Midbrain (tissue), 1 donor: ENCODE data around the gene CLEC11A.
A peak's percentile ranks its signal among the peaks of the same experiment; 100 is the strongest.
"Not testable (repeated sequence)": the region's sequence is repeated elsewhere in the genome, so short reads cannot be mapped to it uniquely, and the experiment has no call there.

ENCODE experiments used
- DNase-seq: peaks from one replicate; lab custom pipeline; 2025; lab: John Stamatoyannopoulos, UW

The CLEC11A gene

DNA sequence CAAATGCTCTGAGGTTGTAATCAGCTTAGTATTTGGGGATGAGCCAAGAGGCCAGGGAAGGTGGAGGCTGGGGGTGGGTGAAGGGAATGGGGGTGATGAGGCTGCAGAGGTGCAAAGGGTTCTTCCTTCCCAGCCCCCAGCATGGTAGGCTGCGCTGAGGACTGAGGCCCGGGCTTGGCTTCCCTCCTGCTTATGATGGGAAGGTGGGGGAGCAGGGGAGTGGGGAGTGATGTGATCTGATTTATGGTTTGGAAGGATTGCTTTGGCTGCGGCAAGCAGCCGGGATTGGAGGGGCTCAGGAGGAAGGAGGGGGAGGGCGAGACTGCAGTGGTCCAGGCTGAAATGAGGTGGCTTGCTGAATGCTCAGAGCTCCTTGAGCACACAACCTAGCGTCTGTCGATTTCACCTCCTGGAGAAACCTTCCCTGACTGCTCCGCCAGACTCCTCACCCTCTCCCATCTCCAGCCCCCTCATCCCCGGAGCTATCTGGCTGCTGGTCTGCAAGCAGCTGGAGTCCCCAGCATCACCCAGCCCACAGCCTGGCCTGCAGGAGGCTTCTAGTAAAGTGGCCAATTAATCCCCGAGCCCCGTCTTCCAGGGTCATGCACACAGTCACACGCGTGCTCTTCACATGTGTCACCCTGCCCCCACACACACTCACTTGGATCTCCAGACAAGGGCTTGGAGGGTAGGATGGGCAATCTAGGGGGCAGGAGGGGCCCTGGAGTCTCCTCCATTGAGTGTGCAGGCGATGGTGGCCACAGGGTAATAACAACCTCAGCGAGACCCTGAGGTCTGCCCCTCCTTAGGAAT is 757 bp upstream of the CLEC11A start:
- no peak for DNase-seq

DNA sequence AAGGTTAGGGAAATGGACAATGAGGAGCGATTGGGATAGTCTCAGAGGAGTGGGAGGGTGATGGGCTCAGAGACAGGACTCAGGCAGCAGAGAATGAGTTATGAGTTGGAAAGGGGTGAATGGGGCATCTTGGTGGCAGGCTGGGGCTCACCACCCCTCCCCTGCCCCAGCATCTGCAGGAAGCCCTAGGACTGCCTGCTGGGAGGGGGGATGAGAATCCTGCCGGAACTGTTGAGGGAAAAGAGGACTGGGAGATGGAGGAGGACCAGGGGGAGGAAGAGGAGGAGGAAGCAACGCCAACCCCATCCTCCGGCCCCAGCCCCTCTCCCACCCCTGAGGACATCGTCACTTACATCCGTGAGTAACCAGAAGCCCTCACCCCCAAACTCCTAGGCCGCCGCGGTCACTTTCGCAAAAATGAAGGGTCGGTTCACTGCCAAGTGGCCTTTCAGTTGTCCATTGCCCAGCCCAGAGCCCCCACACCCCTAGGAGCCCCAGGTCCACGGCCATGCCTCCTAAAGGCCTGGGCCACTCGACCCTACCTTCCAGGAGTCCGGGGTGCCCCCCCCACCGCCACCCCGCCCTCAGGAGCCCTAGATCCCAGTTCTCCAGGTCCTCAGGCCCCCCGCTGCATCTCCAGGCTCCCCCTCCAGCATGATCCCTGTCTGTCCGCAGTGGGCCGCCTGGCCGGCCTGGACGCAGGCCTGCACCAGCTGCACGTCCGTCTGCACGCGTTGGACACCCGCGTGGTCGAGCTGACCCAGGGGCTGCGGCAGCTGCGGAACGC is 764 bp downstream of the CLEC11A start:
- DNase-seq: no peak

DNA sequence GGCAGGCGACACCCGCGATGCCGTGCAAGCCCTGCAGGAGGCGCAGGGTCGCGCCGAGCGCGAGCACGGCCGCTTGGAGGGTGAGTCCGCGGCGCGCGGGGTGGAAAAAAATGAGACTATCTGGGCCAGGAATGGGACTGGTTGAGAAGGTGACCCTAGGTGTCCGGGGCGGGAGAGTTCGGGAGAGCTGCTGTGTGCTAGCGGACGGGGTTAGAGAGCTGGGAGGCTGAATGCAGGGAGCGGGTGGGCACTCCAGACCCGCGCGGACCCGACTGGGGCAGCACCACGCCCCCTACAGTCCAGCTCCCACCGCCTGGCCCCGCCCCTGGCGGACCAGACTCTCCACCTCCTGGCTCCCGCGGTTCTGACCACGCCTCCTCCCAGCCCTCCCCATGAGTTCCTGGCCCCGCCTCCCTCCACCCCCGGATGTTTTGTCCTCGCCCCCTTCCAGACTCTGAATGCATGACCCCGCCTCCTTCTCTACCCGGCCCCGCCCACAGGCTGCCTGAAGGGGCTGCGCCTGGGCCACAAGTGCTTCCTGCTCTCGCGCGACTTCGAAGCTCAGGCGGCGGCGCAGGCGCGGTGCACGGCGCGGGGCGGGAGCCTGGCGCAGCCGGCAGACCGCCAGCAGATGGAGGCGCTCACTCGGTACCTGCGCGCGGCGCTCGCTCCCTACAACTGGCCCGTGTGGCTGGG is 1.5 kb downstream of the CLEC11A start:
- peak; percentile 98 for DNase-seq

DNA sequence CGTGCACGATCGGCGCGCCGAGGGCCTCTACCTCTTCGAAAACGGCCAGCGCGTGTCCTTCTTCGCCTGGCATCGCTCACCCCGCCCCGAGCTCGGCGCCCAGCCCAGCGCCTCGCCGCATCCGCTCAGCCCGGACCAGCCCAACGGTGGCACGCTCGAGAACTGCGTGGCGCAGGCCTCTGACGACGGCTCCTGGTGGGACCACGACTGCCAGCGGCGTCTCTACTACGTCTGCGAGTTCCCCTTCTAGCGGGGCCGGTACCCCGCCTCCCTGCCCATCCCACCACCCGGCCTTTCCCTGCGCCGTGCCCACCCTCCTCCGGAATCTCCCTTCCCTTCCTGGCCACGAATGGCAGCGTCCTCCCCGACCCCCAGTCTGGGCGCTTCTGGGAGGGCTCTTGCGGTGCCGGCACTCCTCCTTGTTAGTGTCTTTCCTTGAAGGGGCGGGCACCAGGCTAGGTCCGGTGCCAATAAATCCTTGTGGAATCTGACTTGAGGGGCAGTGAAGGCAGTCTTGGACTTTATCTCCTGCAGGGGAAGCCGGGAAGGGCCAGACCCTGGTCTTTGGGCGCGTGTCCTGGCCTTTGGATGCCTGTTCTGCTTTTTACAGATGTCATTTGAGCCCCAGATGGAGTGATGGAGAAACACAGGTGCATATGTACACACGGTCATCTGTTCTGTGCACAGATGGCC is 2.2 kb downstream of the CLEC11A start:
- no peak for DNase-seq

DNA sequence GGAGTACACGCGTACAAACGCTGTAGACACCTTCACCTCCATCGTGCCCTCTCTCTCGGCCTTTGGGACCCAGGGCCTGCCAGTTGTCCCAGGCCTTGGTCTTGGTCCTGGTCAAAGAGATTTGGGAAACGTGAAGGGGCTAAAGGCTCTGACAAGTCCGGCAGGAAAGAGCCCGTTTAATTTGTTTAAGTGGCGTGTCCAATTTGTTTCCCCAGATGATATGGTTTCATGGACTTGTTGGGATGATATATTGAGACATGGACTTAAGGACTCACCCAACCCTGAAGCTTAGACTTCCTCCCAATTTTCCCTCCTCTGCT is 2.7 kb downstream of the CLEC11A start:
- DNase-seq: no peak

DNA sequence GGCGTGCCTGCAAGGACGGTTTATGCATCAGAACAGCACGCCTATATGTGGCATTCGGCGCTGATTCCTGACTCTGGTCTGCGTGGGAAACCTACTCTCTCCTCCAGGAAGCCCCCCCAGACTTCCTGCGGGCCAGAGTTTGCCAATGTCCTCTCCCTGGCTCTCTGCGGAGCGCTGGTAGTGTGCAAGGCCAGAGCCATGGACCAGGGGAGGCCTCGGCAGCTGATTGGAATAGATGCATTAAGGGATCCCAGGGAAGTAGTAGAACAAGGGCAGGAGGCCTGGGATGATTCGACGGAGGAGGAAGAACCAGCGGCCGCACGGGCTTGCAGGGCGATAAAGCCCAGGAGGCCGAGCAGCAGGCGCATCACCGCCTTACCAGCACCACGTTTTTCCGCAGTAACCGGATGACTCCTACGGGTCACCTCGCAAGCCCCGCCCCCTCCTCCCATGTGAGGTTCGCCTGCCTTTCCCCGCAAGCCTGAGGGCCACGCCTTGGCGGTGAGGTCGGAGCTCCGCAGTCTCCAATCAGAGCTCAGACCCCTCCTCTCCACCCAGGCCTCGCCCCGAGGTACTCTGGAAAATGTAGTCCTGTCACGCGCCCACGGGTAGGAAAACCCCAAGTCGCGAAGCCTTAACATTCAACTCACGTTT is 5.0 kb downstream of the CLEC11A start:
- DNase-seq: peak; percentile 73

DNA sequence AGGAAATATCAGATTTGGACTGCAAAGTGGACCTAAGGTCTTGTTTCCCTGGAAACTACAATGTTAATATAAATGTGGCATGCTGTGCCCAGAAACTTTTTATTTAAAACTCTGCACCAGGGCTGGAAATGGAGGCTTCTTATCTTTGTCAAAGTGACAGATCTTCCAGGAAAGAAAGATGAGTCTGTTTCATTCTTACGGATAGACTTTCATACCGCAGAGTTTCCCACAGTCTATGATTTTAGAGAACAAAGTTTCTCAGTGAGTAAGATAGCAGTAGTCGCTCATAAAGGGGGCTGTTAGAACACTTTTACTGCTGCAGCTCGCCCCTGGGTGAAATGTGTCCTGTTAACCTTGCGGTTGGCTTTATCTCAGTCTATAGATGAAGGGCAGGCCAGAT is 6.7 kb downstream of the CLEC11A start:
- no peak for DNase-seq

DNA sequence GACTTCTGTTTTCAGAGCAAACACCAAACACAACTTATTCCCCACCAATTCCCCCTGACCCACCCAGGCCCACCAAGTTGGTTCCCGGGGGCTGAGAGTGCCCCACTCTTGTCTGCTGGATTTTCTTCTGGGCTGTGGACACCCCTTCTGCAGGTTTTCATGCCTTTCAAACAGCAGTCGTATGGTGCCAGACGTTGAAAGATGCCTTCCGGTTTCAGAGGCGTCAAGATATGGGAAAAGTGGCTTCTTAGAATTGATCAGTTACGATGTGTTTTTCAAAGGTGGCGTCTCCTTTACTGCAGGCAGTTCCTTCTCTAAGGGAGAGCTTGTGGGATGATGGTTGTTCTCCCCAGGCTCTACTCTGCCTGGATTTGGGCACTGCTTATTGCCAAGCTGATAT is 12.7 kb downstream of the CLEC11A start:
- DNase-seq: no peak

DNA sequence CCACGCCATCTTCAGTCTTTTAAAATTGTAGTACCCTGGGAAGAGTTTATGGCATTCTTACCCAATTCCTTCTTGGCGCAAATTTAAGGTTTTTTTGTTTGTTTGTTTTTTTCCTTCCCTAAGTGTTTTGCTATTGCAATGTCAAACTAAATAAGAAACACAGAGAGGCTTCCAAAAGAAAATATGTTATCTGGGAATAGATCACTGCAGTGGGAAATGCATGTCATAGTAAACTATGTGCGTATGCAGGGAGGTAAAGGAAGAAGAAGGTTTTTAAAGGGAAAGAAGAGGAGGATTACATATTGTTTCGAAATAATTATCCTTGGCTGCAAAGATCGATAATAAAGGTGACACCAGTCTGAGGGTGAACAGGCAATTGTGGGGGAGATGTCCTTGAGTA is 13.2 kb downstream of the CLEC11A start:
- no peak for DNase-seq

DNA sequence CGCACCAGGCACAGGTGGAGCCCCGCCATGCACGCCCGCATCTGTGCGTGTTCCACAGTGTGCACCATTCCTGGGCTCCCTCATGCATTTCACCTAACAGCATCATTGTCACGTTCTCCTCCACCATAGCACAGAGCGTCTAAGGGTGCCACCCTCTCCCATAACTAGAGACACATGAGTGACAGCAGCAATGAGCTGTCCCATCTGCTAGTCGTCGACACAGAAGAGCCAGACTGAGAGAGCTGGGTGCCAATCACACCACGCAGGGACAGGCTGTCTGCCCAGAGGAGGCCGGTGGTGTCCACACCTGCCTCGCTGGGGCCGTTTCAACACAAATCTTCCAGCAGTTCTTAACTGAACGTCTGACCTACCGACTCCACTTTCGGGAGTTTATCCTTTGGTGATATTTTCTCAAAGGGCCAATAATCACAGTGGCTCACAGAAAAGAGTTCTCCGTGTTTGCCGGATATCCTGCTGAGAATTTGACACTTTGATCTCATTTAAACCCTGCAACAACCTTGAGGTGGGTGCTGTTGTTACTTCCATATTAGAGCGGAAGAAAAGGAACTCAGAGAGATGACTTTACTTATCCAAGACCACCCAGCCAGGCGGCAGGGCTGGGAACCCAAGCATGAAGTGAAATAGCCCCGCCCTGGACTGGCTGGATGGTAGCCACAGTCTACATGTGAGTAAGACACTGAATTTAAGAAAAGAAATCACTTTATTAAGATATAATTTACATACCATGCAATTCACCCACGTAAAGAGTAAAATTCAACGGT is 16.2 kb downstream of the CLEC11A start:
- DNase-seq: no peak

DNA sequence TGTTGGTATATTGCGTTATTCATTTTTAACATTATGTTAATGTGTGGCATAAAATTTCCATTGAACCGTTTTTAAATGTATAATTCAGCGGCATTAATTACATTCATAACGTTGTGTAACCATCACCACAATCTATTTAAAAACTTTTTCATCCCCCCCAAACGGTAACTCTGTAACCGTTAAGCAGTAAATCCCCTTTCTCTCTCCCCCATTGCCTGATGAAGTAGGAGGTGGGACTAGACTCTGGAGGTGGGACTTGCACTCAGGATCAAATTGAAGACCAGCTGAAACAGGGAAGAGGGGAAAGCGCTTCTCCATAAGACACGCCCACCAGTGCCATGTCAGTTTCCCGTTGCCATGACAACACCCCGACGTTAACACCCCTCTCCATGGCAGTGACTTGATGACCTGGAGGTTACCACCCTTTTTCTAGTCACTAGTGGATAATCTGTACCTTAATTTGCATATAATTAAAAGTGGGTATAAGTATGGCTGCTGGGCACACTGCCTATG is 16.8 kb downstream of the CLEC11A start:
- no peak for DNase-seq

DNA sequence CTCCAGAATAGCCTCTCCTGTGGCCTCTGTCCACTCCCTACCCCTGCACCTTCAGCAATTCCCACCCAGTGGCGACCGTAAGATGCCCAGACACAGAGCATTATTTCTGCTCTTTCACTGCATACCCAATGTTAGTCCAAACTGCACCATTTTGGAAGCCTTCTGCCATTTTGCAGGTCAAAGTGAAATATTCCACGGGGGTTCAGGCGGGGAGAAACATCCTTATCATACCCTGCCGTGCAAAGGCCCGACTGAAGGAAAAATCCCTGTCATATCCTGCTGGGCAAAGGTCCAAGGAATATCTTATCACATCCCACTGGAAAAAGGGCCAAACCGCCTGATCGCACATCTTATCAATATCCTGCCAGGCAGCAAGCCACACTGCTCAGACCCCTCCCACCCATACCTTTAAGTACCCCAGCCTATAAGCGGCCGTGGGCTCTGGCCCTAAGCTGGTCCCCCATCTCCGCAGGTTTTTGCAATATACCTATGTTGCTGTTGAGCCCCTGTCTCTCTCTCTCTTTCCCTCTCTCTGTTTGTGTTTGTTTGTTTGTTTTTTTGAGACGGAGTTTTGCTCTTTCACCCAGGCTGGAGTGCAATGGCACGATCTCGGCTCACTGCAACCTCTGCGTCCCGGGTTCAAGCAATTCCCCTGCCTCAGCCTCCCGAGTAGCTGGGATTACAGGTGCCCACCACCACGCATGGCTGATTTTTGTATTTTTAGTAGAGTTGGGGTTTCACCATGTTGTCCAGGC is 18.2 kb downstream of the CLEC11A start:
- DNase-seq: no peak

DNA sequence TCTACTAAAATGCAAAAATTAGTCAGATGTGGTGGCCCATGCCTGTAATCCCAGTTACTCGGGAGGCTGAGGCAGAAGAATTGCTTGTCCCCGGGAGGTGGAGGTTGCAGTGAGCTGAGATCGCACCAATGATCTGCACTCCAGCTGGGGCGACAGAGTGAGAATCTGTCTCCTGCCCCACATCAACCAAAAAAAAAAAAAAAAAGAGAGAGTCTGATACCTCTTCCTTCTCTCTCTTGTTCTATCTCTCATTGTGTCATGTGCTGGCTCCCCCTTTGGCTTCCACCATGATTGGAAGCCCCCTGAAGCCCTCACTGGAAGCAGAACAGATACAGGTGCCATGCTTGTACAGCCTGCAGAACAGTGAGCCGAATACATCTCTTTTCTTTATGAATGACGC is 20.4 kb downstream of the CLEC11A start:
- no peak for DNase-seq

DNA sequence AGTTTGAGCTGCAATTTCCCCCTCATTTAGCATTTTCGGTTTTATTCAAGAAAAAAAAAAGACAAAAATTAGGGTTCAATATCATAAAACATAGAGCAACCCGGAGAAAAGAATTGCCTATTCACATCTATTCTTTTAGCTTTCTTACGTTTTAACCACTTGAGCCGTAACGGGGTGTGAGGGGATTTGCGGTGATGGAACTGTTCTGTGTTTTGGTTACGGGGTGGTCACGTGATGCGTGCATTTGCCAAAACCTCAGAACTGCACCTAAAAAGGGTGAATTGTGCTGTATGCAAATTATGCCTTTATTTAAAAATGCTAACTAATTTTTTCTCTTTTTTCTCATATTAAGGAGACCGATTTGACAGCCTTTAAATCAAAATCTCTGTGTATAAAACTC is 22.1 kb downstream of the CLEC11A start:
- DNase-seq: no peak

DNA sequence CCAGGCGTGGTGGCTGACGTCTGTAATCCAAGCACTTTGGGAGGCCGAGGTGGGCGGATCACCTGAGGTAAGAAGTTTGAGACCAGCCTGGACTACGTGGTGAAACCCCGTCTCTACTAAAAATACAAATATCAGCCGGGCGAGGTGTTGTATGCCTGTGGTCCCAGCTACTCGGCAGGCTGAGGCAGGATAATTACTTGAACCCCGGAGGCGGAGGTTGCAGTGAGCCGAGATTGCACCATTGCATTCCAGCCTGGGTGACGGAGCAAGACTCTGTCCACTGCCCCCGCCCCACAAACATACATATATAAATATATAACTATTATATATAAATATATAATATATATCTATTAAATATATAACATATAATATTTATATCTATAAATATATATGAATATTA is 24.0 kb downstream of the CLEC11A start:
- not testable (repeated sequence) for DNase-seq

DNA sequence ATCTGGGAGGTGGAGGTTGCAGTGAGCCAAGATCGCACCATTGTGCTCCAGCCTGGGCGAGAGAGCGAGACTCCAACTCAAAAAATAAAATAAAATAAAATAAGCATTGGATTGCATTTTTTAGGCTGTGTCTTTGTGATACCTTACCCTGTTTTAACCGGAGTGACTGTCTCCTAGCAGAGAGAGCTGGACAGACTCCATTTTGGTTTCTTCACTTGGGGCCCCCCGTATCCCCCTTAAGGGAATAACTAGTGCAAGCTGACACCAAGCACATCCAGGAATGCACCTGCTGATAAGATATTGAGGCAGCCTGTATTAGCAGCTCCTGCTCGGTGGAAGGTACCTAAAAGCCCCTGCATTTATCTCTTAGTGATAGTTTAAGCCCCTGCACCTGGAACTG is 26.3 kb downstream of the CLEC11A start:
- DNase-seq: no peak

DNA sequence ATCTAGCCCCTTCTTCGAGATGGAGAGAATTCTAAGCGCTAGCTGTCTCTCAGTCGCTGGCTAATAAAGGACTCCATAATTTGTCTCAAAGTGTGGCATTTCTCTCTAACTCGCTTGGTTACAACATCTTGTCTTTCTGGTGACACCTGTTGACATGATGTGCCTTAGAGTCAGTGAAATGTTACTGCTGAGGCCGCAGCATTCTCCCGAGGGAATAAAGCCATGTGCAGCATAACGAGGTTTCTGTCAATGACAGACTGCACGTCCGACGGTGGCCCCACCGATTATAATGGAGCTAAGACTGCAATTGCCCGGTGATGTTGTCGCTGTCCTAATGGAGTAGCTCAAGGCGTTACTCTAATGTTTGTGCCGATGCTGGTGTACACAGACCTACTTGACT is 26.8 kb downstream of the CLEC11A start:
- no peak for DNase-seq

DNA sequence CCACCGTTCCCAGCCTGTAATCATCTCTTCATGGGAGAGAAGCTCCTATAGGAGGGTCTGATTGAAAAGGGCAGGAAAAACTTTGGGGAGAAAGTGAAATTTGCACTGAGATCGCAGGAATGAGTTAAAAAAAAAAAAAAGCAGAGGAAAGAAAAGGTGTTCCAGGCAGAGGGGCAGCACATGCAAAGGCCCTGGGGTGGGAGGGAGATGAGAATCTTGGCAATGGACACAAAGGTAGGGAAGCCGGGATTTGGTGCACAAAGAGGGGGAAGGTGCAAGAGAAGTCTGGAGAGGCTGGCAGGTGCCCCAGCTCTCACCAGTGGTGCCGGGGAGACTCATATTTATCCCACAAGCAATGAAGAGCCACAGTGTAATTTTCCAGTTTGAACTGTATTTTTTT is 30.7 kb downstream of the CLEC11A start:
- DNase-seq: no peak

DNA sequence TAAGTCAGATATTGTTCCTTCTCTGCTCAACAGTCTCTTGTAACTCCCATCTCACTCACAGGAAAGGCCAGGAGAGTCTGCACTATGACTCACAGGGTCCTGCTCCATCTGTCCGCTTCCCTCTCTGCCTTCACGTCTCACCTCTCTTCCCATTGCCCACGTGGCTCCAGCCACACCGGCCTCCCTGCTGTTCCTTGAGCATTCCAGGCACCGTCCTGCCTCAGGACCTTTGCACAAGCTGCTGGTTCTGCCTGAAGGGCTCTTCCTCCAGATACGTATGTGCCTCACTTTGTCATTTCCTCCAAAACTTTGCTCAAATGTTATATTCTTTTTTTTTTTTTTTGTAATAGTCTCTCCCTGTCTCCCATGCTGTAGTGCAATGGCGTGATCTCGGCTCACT is 33.1 kb downstream of the CLEC11A start:
- not testable (repeated sequence) for DNase-seq

DNA sequence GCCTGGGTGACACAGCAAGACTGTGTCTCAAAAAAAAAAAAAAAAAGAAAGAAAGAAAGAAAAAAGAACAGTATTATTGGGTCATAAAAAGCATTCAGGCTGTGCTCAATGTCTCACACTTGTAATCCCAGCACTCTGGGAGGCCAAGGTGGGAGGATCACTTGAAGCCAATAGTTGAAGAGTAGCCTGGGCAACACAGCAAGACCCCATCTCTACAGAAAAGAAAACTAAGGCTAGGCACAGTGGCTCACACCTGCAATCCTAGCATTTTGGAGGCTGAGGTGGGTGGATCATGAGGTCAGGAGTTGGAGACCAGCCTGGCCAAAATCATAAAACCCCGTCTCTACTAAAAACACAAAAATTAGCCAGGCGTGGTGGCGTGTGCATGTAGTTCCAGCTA is 34.5 kb downstream of the CLEC11A start:
- DNase-seq: not testable (repeated sequence)
